ENCODE measurements around the gene OTUB1. TPM values are rescaled to one million over a fixed set of nuclear protein-coding genes. Genes with fewer than 3 reads are reported as not detected.

OTUB1 gene
- total RNA-seq, 3 donors from 2014 or later: 50.9 to 81.4 (median 79.3) TPM

DNA sequence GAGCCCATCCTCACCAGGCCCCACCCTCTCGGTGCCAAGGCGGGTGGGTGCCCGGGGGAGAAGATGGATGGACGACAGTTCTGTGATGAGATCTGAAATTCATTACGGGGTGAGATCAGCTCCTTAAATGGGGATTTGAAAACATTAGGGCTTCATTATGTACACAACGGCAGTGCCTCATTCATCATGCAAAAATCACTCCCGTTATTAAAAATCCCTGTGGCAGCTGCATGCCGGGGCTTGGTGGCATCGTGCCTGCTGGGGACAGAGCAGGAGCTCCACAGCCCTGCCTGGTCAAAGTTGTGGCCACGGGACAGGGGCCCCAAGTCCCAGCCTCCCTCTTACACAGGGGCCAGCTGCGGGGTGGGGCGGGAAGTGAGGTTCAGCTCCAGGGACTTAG, 20.2 kb downstream of the OTUB1 start:
- no peak for DNase-seq (ENCODE audit: low spot score in 2 of 2)
- Histone ChIP-seq H3K4me3 (no peak overlapping the region), H3K27me3 (no peaks in the 10 kb centered on the region), H3K9me3 (no peaks in the 10 kb centered on the region), H3K27ac (no peak overlapping the region), H3K36me3 (no peaks in the 10 kb centered on the region), H3K4me1 (peaks cover 0 to 4% of the 10 kb centered on the region in 2 donors)
- intact Hi-C loops (cut with DNase I; ENCODE audit: low total_unique reads): no loop called here
- no peak for TF ChIP-seq POLR2AphosphoS5 (IDR thresholded peaks at IDR 0.05)
- TF ChIP-seq, protein P1, sequence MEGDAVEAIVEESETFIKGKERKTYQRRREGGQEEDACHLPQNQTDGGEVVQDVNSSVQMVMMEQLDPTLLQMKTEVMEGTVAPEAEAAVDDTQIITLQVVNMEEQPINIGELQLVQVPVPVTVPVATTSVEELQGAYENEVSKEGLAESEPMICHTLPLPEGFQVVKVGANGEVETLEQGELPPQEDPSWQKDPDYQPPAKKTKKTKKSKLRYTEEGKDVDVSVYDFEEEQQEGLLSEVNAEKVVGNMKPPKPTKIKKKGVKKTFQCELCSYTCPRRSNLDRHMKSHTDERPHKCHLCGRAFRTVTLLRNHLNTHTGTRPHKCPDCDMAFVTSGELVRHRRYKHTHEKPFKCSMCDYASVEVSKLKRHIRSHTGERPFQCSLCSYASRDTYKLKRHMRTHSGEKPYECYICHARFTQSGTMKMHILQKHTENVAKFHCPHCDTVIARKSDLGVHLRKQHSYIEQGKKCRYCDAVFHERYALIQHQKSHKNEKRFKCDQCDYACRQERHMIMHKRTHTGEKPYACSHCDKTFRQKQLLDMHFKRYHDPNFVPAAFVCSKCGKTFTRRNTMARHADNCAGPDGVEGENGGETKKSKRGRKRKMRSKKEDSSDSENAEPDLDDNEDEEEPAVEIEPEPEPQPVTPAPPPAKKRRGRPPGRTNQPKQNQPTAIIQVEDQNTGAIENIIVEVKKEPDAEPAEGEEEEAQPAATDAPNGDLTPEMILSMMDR (IDR thresholded peaks at IDR 0.05): no peak
- TF ChIP-seq POLR2A (IDR thresholded peaks at IDR 0.05): no peak

- peak overlapping the region; percentile 36 to 67 (median 42) for H3K4me3 ChIP-seq
- H3K4me1 ChIP-seq: peaks cover 0 to 4% of the 10 kb centered on the region in 2 donors
- no peaks in the 10 kb centered on the region for H3K9me3 ChIP-seq
- H3K27me3 ChIP-seq: no peaks in the 10 kb centered on the region
- H3K36me3 ChIP-seq: no peaks in the 10 kb centered on the region
- TF ChIP-seq POLR2A (IDR thresholded peaks at IDR 0.05) (no peak), POLR2AphosphoS5 (IDR thresholded peaks at IDR 0.05) (no peak)
- TF ChIP-seq, protein P1 (IDR thresholded peaks at IDR 0.05): no peak
- no peak overlapping the region for H3K27ac ChIP-seq
- intact Hi-C loops (cut with DNase I; ENCODE audit: low total_unique reads): no loop called here
- no peak for DNase-seq (ENCODE audit: low spot score in 2 of 2)
Observed at GRCh38 chr11:64007160-64007628, 21.0 kb downstream of the OTUB1 start.

DNA sequence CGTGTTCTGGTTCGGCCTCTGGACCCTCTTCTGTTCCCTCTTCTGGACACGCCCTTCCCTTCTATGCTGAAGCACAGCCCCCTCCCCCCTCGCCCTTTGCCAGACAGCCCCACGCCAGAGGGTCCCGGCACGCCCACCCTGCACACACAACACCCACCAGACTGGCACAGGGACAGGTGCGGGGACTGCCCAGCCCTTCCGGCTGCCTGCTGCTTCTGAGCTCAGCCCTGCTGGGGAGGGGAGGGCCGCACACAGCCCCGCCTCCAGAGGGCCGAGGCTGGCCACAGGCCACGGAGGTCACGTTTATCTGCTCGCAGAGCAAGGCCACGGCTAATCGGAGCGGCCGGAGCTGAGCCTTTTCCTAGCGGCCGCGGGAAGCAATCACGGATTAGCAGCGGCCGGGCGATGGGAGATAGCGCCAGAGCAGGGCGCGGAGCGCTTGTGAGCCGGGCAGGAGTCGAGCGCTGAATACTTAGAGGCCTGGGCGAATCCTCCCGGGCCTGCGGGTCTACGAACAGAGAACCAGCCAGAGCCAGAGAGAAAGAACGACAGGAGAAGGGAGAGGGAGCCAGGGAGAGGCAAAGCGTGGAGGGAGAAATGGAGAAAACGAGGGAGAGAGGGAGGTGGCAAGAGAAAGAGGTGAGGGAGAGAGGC, 21.5 kb downstream of the OTUB1 start:
- intact Hi-C loops (cut with DNase I; ENCODE audit: low total_unique reads): no loop called here
- H3K27ac ChIP-seq: no peak overlapping the region
- no peaks in the 10 kb centered on the region for H3K9me3 ChIP-seq
- no peaks in the 10 kb centered on the region for H3K27me3 ChIP-seq
- TF ChIP-seq, protein P1 (IDR thresholded peaks at IDR 0.05): peak in 1 of 3 donors; percentile 26
- no peak for TF ChIP-seq POLR2A (IDR thresholded peaks at IDR 0.05)
- peaks cover 0 to 4% of the 10 kb centered on the region in 2 donors for H3K4me1 ChIP-seq
- H3K4me3 ChIP-seq: peak overlapping the region; percentile 36 to 67 (median 42)
- DNase-seq (ENCODE audit: low spot score in 2 of 2): no peak
- H3K36me3 ChIP-seq: no peaks in the 10 kb centered on the region

DNA sequence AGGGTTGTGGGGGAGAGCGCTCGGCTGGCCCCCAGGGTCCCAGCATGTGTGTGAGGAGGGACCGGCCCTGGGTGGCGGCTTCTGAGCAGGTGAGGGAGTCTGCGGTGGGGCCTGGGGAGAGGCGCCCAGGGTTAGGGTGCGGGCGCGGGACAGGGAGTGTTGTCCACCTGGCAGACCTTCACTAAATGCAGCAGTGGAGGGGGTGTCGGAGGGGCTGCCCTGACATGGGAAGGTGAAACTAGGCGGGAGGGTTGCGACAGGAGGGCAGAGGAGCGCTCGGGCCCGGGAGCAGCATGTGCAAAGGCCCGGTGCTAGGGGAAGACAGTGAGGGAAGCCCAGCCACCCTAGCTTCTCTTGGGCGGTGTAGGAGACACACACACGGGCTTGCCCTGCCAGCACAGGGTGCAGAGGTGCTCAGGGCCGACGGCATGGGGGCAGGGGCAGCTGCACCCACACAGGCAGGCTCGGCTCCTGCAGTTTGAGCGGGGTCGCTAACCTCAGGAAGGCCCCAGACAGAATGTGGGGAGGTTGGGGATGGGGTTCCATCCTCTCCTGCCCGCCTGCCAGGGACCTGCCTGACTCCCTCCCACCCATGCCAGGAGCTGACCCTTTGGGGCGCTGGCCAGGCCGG, 22.2 kb downstream of the OTUB1 start:
- H3K36me3 ChIP-seq: no peaks in the 10 kb centered on the region
- H3K27me3 ChIP-seq: no peaks in the 10 kb centered on the region
- no peaks in the 10 kb centered on the region for H3K9me3 ChIP-seq
- intact Hi-C loops (cut with DNase I; ENCODE audit: low total_unique reads): no loop called here
- peaks cover 0 to 4% of the 10 kb centered on the region in 2 donors for H3K4me1 ChIP-seq
- DNase-seq (ENCODE audit: low spot score in 2 of 2): no peak
- no peak overlapping the region for H3K27ac ChIP-seq
- peak overlapping the region in 2 of 3 donors; percentile 42 to 67 for H3K4me3 ChIP-seq
- TF ChIP-seq POLR2A (IDR thresholded peaks at IDR 0.05) (no peak), POLR2AphosphoS5 (IDR thresholded peaks at IDR 0.05) (no peak)
- TF ChIP-seq, protein P1 (IDR thresholded peaks at IDR 0.05): no peak

GRCh38 chr11:64008914-64009633, 22.8 kb downstream of the OTUB1 start:
- H3K36me3 ChIP-seq: no peaks in the 10 kb centered on the region
- peaks cover 0 to 4% of the 10 kb centered on the region in 2 donors for H3K4me1 ChIP-seq
- H3K4me3 ChIP-seq: no peak overlapping the region
- DNase-seq (ENCODE audit: low spot score in 2 of 2): no peak
- H3K27me3 ChIP-seq: no peaks in the 10 kb centered on the region
- H3K27ac ChIP-seq: no peak overlapping the region
- no peaks in the 10 kb centered on the region for H3K9me3 ChIP-seq
- TF ChIP-seq, protein P1 (IDR thresholded peaks at IDR 0.05): no peak
- TF ChIP-seq POLR2A (IDR thresholded peaks at IDR 0.05): no peak
- no peak for TF ChIP-seq POLR2AphosphoS5 (IDR thresholded peaks at IDR 0.05)
- intact Hi-C loops (cut with DNase I; ENCODE audit: low total_unique reads): no loop called here

Measured in breast epithelium (tissue), 4 donors.